ENCODE measurements around the gene NPY4R2.
"Not testable (repeated sequence)": the region's sequence is repeated elsewhere in the genome, so short reads cannot be mapped to it uniquely, and the experiment has no call there.

GRCh38 chr10:47940821-47941220 is 22.4 kb downstream of the NPY4R2 start:
- TF ChIP-seq ZNF114, ZNF621 (tag by site-specific recombination; IDR thresholded peaks at IDR 0.05): not testable (repeated sequence)

Measured in HEK293 (cell line).